Spleen (tissue), 11 donors: ENCODE results near the gene DIP2C. TPM values are rescaled to one million over a fixed set of nuclear protein-coding genes. Genes with fewer than 3 reads are reported as not detected.

ENCODE experiments used
- DNase-seq: peaks from one replicate; pipeline ENCODE4 v3.0.0-alpha.2; 2020
- H3K27ac ChIP-seq, 8 donors: fragments of 200-600 bp; sonication (generic) in 7 of 8; 1 replicate in 4 of 8; 2 replicates in 4 of 8; pipeline versions ENCODE4 v1.5.0 to v1.8.0; 2016 to 2021; ENCODE audit warnings: inconsistent platforms in 4 of 8, mild to moderate bottlenecking in 4 of 8, moderate library complexity in 1 of 8
- H3K27me3 ChIP-seq, 7 donors: fragments of 200-600 bp; sonication (generic) in 6 of 7; replicated peaks in 1 of 7; 1 replicate in 4 of 7; 2 replicates in 3 of 7; pipeline versions ENCODE4 v1.5.0 to v1.8.0; 2016 to 2021; ENCODE audit warnings: inconsistent platforms in 3 of 7, mild to moderate bottlenecking in 1 of 7
- H3K36me3 ChIP-seq, 6 donors: fragments of 200-600 bp; sonication (generic) in 5 of 6; 1 replicate in 4 of 6; 2 replicates in 2 of 6; pipeline versions ENCODE4 v1.5.0 to v1.8.0; 2016 to 2021; ENCODE audit warnings: inconsistent platforms in 2 of 6
- H3K4me1 ChIP-seq, 6 donors: fragments of 200-600 bp; sonication (generic) in 5 of 6; 1 replicate in 3 of 6; 2 replicates in 3 of 6; pipeline versions ENCODE4 v1.5.0 to v1.8.0; 2016 to 2021; ENCODE audit warnings: inconsistent platforms in 3 of 6
- H3K4me3 ChIP-seq, 8 donors: fragments of 200-600 bp; sonication (generic) in 7 of 8; 1 replicate in 4 of 8; 2 replicates in 4 of 8; pipeline versions ENCODE4 v1.5.0 to v1.8.0; 2016 to 2021; ENCODE audit warnings: inconsistent platforms in 4 of 8, mild to moderate bottlenecking in 4 of 8, moderate library complexity in 2 of 8
- H3K9me3 ChIP-seq, 8 donors: fragments of 200-600 bp; sonication (generic) in 7 of 8; 1 replicate in 4 of 8; 2 replicates in 4 of 8; pipeline versions ENCODE4 v1.5.0 to v1.8.0; 2016 to 2021; ENCODE audit warnings: inconsistent platforms in 4 of 8
- CTCF ChIP-seq, 11 experiments: fragments of 200-600 bp in 7 of 11; fragments of 450-650 bp in 4 of 11; sonication (generic) in 4 of 11; IDR thresholded peaks in 8 of 11; conservative IDR thresholded peaks in 3 of 11; 1 replicate in 7 of 11; 2 replicates in 4 of 11; pipeline versions ENCODE4 v1.4.0 to v1.8.0; 2016 to 2021; ENCODE audit warnings: antibody characterized with exemption in 11 of 11, inconsistent platforms in 4 of 11, mild to moderate bottlenecking in 1 of 11
- POLR2A ChIP-seq, 3 donors: fragments of 450-650 bp; IDR thresholded peaks; one replicate each; pipeline ENCODE4 v1.5.1; 2017; ENCODE audit warnings: antibody characterized with exemption in 3 of 3, mild to moderate bottlenecking in 1 of 3
- POLR2AphosphoS5 ChIP-seq, 3 donors: sonication (generic); formaldehyde crosslinking; IDR thresholded peaks; one replicate each; pipeline ENCODE4 v1.5.1; 2017; ENCODE audit warnings: antibody characterized with exemption in 3 of 3
- WGBS, 5 donors: extraction: QIAGEN DNeasy Blood & Tissue Kit in 3 of 5; methylation state at CpG; one replicate each; pipeline versions ENCODE4 v1.1.5 to v1.1.7; 2013 to 2018; 5-methylcytosine and 5-hydroxymethylcytosine counted together
- intact Hi-C: fragments of 100-400 bp; cut with DNase I; formaldehyde crosslinking; loops from one replicate; pipeline ENCODE4 v1.15.0; 2023; ENCODE audit warnings: low total_unique reads
- polyA plus RNA-seq, 3 donors: library from polyadenylated mRNA; stranded (reverse); fragments of 200-250 nt; gene quantifications; one replicate each; pipeline ENCODE4 v1.2.1, GENCODE V29; 2013
- total RNA-seq, 7 donors: library from RNA; depleted of rRNA in 3 of 7; stranded (reverse); fragments of >200 nt in 3 of 7; fragmentation: NEBNext Ultra II Directional in 4 of 7; extraction: Animal tissue kit (Norgen Biotek cat#: 25700) in 4 of 7; gene quantifications; one replicate each; pipeline versions ENCODE4 v1.1.0 to v1.2.1, GENCODE V29; 2016 to 2021
- donor health status: healthy with polysubstance abuse.
- donor health status: DM: no; HTN: no; CAD: no; lungs with moderate emphysema.
- donor health status: DM: no; HTN: no; CAD: no.
- donor health status: Bipolar disorder and iron deficiency.
- donor health status: healthy.
- donor health status: DM: no; HTN: no; CAD: no.
- donor health status: DM: yes; HTN: yes; CAD: no.

Gene DIP2C
- total and polyA plus RNA-seq, 10 donors: 2.2 to 13.1 (median 9.0) TPM

GRCh38 chr10:299969-300368, 389.5 kb downstream of the DIP2C start:
- Histone ChIP-seq H3K9me3 (no peaks in the 10 kb centered on the region), H3K4me3 (peak overlapping the region in 3 of 8 donors; percentile 0 to 40 (median 5)), H3K4me1 (peaks cover 0 to 35% (median 10%) of the 10 kb centered on the region in 6 donors), H3K27ac (peak overlapping the region in 4 of 8 donors; percentile 51 to 55 (median 53)), H3K27me3 (no peaks in the 10 kb centered on the region), H3K36me3 (no peaks in the 10 kb centered on the region)
- no peak for DNase-seq
- TF ChIP-seq POLR2A (IDR thresholded peaks at IDR 0.05): no peak
- intact Hi-C loops: no loop called here
- 73 to 86% (median 76%) methylated on average over 7 of the region's 7 CpGs for WGBS, 5 donors

GRCh38 chr10:299512-299911, 390.0 kb downstream of the DIP2C start:
- H3K4me3 ChIP-seq: peak overlapping the region in 3 of 8 donors; percentile 0 to 40 (median 5)
- H3K36me3 ChIP-seq: no peaks in the 10 kb centered on the region
- DNase-seq: no peak
- no peaks in the 10 kb centered on the region for H3K27me3 ChIP-seq
- H3K9me3 ChIP-seq: no peaks in the 10 kb centered on the region
- H3K4me1 ChIP-seq: peaks cover 0 to 32% (median 10%) of the 10 kb centered on the region in 6 donors
- WGBS, 5 donors: 59 to 76% (median 61%) methylated on average over 2 of the region's 2 CpGs
- no peak for TF ChIP-seq CTCF (IDR thresholded peaks at IDR 0.05 in 8 of 11, conservative IDR thresholded peaks at IDR 0.05 in 3 of 11)
- TF ChIP-seq POLR2A (IDR thresholded peaks at IDR 0.05): no peak
- no peak for TF ChIP-seq POLR2AphosphoS5 (IDR thresholded peaks at IDR 0.05)
- H3K27ac ChIP-seq: peak overlapping the region in 4 of 8 donors; percentile 51 to 55 (median 53)
- intact Hi-C loops: no loop called here

- DNase-seq: no peak
- Histone ChIP-seq H3K36me3 (no peaks in the 10 kb centered on the region), H3K4me3 (no peak overlapping the region), H3K27ac (peak overlapping the region in 1 of 8 donors; percentile 24), H3K4me1 (peaks cover 0 to 45% (median 12%) of the 10 kb centered on the region in 6 donors), H3K27me3 (no peaks in the 10 kb centered on the region), H3K9me3 (no peaks in the 10 kb centered on the region)
- intact Hi-C loops: no loop called here
- WGBS, 5 donors: 81 to 86% (median 82%) methylated on average over 9 of the region's 9 CpGs
- TF ChIP-seq POLR2AphosphoS5 (IDR thresholded peaks at IDR 0.05) (no peak), POLR2A (IDR thresholded peaks at IDR 0.05) (no peak), CTCF (IDR thresholded peaks at IDR 0.05 in 8 of 11, conservative IDR thresholded peaks at IDR 0.05 in 3 of 11) (no peak)
Observed at GRCh38 chr10:298033-298432, 391.4 kb downstream of the DIP2C start.

- Histone ChIP-seq H3K27me3 (no peaks in the 10 kb centered on the region), H3K36me3 (peaks cover 0 to under 1% (median 0%) of the 10 kb centered on the region in 6 donors), H3K4me3 (no peak overlapping the region), H3K4me1 (peaks cover 0 to 46% (median 12%) of the 10 kb centered on the region in 6 donors), H3K9me3 (no peaks in the 10 kb centered on the region), H3K27ac (peak overlapping the region in 4 of 8 donors; percentile 6 to 51 (median 27))
- 58 to 80% (median 73%) methylated on average over 6 of the region's 6 CpGs for WGBS, 5 donors
- TF ChIP-seq POLR2A (IDR thresholded peaks at IDR 0.05): no peak
- no peak for TF ChIP-seq CTCF (IDR thresholded peaks at IDR 0.05 in 8 of 11, conservative IDR thresholded peaks at IDR 0.05 in 3 of 11)
- no peak for TF ChIP-seq POLR2AphosphoS5 (IDR thresholded peaks at IDR 0.05)
- DNase-seq: no peak
- intact Hi-C loops: no loop called here
Observed at GRCh38 chr10:297567-297966, 391.9 kb downstream of the DIP2C start.
